Measurements from ENCODE around the gene SIRT5. TPM values are rescaled to one million over a fixed set of nuclear protein-coding genes. Genes with fewer than 3 reads are reported as not detected.

The SIRT5 gene
- total and polyA plus RNA-seq, 2 experiments from 2014 or later, result 9.8 to 13.1 TPM

DNA sequence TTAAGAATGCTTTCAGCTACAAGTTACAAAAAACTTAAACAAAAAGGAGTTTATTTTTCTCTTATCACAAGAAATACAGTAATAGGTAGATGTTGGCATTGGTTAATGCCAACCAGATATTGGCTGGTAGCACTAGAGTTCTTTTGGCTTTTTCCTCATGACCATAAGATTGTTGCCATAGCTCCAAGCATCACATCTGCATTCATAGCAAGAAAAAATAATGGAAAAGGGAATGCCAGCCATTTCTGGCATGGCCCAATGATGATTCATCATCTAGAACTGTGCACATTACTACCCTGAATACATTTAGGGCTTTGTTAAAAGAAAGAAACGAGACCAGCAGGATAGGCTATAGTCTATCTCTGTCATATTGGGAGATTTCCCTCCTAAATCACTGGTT lies 20.8 kb upstream of the SIRT5 start:
- DNase-seq (ENCODE audit: low spot score) (no peak), ATAC-seq (no peak)
- Histone ChIP-seq H3F3A (replicated peaks; ENCODE audit: low read depth) (no peaks in the 10 kb centered on the region), H3K27ac (ENCODE audit: low read depth) (no peak overlapping the region), H3K36me3 (ENCODE audit: insufficient read depth) (no peaks in the 10 kb centered on the region), H2AFZ (no peak overlapping the region), H3K4me3 (no peak overlapping the region), H3K79me2 (replicated peaks; ENCODE audit: insufficient read depth) (no peaks in the 10 kb centered on the region), H3K9me2 (ENCODE audit: insufficient read depth) (no peaks in the 10 kb centered on the region; the same call in 1 of the 2 replicates), H3K4me2 (no peak overlapping the region), H3K27me3 (ENCODE audit: insufficient read depth) (no peaks in the 10 kb centered on the region), H4K20me1 (replicated peaks; ENCODE audit: insufficient read depth) (no peaks in the 10 kb centered on the region), H3K4me1 (ENCODE audit: insufficient read depth) (peaks cover 20% of the 10 kb centered on the region)
- Mint-ChIP-seq H3K36me3 (ENCODE audit: low read depth) (no peaks in the 10 kb centered on the region), H3K4me1 (peaks cover 30% of the 10 kb centered on the region), H3K9me3 (no peaks in the 10 kb centered on the region), H3K4me3 (no peak overlapping the region), H3K27me3 (ENCODE audit: insufficient read depth, low read depth, poor library complexity) (peaks cover 5% of the 10 kb centered on the region), H3K27ac (no peak overlapping the region)
- no peak for TF ChIP-seq ZNF331 (CRISPR knock-in tag; IDR thresholded peaks at IDR 0.05; ENCODE audit: low read depth)
- TF ChIP-seq CREB1 (CRISPR knock-in tag; IDR thresholded peaks at IDR 0.05; ENCODE audit: low read depth), result no peak
- no peak for TF ChIP-seq POLR2AphosphoS5 (IDR thresholded peaks at IDR 0.05; ENCODE audit: low read depth)
- TF ChIP-seq ZNF114 (CRISPR knock-in tag; IDR thresholded peaks at IDR 0.05), result no peak
- TF ChIP-seq, protein P1, sequence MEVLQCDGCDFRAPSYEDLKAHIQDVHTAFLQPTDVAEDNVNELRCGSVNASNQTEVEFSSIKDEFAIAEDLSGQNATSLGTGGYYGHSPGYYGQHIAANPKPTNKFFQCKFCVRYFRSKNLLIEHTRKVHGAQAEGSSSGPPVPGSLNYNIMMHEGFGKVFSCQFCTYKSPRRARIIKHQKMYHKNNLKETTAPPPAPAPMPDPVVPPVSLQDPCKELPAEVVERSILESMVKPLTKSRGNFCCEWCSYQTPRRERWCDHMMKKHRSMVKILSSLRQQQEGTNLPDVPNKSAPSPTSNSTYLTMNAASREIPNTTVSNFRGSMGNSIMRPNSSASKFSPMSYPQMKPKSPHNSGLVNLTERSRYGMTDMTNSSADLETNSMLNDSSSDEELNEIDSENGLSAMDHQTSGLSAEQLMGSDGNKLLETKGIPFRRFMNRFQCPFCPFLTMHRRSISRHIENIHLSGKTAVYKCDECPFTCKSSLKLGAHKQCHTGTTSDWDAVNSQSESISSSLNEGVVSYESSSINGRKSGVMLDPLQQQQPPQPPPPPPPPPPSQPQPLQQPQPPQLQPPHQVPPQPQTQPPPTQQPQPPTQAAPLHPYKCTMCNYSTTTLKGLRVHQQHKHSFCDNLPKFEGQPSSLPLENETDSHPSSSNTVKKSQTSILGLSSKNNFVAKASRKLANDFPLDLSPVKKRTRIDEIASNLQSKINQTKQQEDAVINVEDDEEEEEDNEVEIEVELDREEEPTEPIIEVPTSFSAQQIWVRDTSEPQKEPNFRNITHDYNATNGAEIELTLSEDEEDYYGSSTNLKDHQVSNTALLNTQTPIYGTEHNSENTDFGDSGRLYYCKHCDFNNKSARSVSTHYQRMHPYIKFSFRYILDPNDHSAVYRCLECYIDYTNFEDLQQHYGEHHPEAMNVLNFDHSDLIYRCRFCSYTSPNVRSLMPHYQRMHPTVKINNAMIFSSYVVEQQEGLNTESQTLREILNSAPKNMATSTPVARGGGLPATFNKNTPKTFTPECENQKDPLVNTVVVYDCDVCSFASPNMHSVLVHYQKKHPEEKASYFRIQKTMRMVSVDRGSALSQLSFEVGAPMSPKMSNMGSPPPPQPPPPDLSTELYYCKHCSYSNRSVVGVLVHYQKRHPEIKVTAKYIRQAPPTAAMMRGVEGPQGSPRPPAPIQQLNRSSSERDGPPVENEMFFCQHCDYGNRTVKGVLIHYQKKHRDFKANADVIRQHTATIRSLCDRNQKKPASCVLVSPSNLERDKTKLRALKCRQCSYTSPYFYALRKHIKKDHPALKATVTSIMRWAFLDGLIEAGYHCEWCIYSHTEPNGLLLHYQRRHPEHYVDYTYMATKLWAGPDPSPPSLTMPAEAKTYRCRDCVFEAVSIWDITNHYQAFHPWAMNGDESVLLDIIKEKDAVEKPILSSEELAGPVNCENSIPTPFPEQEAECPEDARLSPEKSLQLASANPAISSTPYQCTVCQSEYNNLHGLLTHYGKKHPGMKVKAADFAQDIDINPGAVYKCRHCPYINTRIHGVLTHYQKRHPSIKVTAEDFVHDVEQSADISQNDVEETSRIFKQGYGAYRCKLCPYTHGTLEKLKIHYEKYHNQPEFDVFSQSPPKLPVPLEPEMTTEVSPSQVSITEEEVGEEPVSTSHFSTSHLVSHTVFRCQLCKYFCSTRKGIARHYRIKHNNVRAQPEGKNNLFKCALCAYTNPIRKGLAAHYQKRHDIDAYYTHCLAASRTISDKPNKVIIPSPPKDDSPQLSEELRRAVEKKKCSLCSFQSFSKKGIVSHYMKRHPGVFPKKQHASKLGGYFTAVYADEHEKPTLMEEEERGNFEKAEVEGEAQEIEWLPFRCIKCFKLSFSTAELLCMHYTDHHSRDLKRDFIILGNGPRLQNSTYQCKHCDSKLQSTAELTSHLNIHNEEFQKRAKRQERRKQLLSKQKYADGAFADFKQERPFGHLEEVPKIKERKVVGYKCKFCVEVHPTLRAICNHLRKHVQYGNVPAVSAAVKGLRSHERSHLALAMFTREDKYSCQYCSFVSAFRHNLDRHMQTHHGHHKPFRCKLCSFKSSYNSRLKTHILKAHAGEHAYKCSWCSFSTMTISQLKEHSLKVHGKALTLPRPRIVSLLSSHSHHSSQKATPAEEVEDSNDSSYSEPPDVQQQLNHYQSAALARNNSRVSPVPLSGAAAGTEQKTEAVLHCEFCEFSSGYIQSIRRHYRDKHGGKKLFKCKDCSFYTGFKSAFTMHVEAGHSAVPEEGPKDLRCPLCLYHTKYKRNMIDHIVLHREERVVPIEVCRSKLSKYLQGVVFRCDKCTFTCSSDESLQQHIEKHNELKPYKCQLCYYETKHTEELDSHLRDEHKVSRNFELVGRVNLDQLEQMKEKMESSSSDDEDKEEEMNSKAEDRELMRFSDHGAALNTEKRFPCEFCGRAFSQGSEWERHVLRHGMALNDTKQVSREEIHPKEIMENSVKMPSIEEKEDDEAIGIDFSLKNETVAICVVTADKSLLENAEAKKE (CRISPR knock-in tag; IDR thresholded peaks at IDR 0.05), result no peak
- no peak for TF ChIP-seq JUNB (IDR thresholded peaks at IDR 0.05; ENCODE audit: unreplicated experiment)
- TF ChIP-seq EZH2phosphoT487 (IDR thresholded peaks at IDR 0.05; ENCODE audit: unreplicated experiment), result no peak
- TF ChIP-seq STAT1 (IDR thresholded peaks at IDR 0.05; ENCODE audit: unreplicated experiment), result no peak
- TF ChIP-seq, protein P2, sequence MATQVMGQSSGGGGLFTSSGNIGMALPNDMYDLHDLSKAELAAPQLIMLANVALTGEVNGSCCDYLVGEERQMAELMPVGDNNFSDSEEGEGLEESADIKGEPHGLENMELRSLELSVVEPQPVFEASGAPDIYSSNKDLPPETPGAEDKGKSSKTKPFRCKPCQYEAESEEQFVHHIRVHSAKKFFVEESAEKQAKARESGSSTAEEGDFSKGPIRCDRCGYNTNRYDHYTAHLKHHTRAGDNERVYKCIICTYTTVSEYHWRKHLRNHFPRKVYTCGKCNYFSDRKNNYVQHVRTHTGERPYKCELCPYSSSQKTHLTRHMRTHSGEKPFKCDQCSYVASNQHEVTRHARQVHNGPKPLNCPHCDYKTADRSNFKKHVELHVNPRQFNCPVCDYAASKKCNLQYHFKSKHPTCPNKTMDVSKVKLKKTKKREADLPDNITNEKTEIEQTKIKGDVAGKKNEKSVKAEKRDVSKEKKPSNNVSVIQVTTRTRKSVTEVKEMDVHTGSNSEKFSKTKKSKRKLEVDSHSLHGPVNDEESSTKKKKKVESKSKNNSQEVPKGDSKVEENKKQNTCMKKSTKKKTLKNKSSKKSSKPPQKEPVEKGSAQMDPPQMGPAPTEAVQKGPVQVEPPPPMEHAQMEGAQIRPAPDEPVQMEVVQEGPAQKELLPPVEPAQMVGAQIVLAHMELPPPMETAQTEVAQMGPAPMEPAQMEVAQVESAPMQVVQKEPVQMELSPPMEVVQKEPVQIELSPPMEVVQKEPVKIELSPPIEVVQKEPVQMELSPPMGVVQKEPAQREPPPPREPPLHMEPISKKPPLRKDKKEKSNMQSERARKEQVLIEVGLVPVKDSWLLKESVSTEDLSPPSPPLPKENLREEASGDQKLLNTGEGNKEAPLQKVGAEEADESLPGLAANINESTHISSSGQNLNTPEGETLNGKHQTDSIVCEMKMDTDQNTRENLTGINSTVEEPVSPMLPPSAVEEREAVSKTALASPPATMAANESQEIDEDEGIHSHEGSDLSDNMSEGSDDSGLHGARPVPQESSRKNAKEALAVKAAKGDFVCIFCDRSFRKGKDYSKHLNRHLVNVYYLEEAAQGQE (IDR thresholded peaks at IDR 0.05; ENCODE audit: unreplicated experiment), result no peak
- TF ChIP-seq, protein P3, sequence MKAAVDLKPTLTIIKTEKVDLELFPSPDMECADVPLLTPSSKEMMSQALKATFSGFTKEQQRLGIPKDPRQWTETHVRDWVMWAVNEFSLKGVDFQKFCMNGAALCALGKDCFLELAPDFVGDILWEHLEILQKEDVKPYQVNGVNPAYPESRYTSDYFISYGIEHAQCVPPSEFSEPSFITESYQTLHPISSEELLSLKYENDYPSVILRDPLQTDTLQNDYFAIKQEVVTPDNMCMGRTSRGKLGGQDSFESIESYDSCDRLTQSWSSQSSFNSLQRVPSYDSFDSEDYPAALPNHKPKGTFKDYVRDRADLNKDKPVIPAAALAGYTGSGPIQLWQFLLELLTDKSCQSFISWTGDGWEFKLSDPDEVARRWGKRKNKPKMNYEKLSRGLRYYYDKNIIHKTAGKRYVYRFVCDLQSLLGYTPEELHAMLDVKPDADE (IDR thresholded peaks at IDR 0.05), result no peak
- TF ChIP-seq, protein P4, sequence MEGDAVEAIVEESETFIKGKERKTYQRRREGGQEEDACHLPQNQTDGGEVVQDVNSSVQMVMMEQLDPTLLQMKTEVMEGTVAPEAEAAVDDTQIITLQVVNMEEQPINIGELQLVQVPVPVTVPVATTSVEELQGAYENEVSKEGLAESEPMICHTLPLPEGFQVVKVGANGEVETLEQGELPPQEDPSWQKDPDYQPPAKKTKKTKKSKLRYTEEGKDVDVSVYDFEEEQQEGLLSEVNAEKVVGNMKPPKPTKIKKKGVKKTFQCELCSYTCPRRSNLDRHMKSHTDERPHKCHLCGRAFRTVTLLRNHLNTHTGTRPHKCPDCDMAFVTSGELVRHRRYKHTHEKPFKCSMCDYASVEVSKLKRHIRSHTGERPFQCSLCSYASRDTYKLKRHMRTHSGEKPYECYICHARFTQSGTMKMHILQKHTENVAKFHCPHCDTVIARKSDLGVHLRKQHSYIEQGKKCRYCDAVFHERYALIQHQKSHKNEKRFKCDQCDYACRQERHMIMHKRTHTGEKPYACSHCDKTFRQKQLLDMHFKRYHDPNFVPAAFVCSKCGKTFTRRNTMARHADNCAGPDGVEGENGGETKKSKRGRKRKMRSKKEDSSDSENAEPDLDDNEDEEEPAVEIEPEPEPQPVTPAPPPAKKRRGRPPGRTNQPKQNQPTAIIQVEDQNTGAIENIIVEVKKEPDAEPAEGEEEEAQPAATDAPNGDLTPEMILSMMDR (conservative IDR thresholded peaks at IDR 0.05; ENCODE audit: low read depth in 2 of 2), result no peak
- no peak for TF ChIP-seq NANOG (IDR thresholded peaks at IDR 0.05; ENCODE audit: borderline replicate concordance)
- no peak for TF ChIP-seq EZH2 (IDR thresholded peaks at IDR 0.05; ENCODE audit: low read depth, unreplicated experiment)

All from GM23338 (cell line).